ENCODE data around the gene KLF11.

DNA sequence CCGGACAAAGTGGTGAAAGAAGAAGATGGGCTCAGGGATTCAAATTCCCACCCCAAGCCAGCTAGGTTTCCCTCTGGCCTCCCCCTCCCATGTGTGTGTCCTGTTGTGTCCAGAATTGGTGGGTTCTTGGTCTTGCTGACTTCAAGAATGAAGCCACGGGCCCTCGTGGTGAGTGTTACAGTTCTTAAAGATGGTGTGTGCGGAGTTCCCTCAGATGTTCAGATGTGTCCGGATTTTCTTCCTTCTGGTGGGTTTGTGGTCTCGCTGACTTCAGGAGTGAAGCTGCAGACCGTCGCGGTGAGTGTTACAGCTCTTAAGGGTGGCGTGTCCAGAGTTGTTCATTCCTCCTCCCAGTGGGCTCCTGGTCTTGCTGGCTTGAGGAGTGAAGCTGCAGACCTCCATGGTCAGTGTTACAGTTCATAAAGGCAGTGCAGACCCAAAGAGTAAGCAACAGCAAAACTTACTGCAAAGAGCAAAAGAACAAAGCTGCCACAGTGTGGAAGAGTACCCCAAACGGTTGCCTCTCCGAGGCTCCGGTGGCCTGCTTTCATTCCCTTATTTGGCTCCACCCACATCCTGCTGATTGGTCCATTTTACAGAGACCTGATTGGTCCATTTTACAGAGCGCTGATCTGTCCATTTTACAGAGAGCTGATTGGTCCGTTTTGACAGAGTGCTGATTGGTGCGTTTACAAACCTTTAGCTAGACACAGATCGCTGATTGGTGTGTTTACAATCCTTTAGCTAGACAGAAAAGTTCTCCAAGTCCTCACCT is 37.7 kb upstream of the KLF11 start:
- TF ChIP-seq, protein P1, sequence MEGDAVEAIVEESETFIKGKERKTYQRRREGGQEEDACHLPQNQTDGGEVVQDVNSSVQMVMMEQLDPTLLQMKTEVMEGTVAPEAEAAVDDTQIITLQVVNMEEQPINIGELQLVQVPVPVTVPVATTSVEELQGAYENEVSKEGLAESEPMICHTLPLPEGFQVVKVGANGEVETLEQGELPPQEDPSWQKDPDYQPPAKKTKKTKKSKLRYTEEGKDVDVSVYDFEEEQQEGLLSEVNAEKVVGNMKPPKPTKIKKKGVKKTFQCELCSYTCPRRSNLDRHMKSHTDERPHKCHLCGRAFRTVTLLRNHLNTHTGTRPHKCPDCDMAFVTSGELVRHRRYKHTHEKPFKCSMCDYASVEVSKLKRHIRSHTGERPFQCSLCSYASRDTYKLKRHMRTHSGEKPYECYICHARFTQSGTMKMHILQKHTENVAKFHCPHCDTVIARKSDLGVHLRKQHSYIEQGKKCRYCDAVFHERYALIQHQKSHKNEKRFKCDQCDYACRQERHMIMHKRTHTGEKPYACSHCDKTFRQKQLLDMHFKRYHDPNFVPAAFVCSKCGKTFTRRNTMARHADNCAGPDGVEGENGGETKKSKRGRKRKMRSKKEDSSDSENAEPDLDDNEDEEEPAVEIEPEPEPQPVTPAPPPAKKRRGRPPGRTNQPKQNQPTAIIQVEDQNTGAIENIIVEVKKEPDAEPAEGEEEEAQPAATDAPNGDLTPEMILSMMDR (IDR thresholded peaks at IDR 0.05) = no peak
- TF ChIP-seq POLR2A (IDR thresholded peaks at IDR 0.05) = no peak

All from body of pancreas (tissue), 4 donors.